ENCODE measurements around the gene NEDD4. TPM values are rescaled to one million over a fixed set of nuclear protein-coding genes. Genes with fewer than 3 reads are reported as not detected.
"Not testable (repeated sequence)": the region's sequence is repeated elsewhere in the genome, so short reads cannot be mapped to it uniquely, and the experiment has no call there.

The NEDD4 gene
- total and polyA plus RNA-seq, 2 of the 4 experiments (the other 2 are of a cell fraction) = 27.4 to 80.7 TPM

DNA sequence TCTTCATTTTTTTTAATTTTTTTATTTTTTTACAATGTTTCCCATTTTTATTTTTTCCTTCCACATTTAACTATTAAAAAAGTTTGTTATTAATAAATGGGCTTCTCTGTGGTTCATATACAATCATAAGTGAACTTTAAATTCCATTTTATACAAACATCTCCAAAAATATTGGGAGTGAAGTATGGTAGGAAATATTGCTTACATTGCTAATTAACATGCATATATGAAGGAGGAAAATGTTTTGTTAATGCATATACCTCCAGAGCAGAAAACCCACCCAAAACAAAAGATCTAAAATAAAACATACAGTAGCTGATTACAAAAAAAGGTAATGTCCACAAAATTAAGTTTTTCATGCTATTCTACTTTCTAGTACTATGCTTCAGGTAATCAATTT lies 9.9 kb upstream of the NEDD4 start:
- dilution Hi-C loops (cut with HindIII; ENCODE audit: low sequenced_read_pairs, unreplicated experiment); POLR2A ChIA-PET (ENCODE audit: unreplicated experiment); H2BK120ac ChIP-seq (ENCODE audit: low read depth, low read length): not testable (repeated sequence)

More for the DNA sequence above, 9.9 kb upstream of the NEDD4 start:
- H2AK5ac ChIP-seq (ENCODE audit: low read depth, low read length); DNase-seq; H3K79me1 ChIP-seq (ENCODE audit: low read depth in 1 of 2, low read length in 2 of 2); H2BK20ac ChIP-seq (ENCODE audit: low read depth, low read length); CTCF ChIA-PET; H2AFZ ChIP-seq (replicated peaks; ENCODE audit: low read length, poor library complexity); H3K18ac ChIP-seq (ENCODE audit: low read depth, low read length); H3K36me3 ChIP-seq (ENCODE audit: control insufficient read depth, insufficient read depth, low read length); H3K27ac ChIP-seq (ENCODE audit: insufficient read depth, low read length); H2BK5ac ChIP-seq (ENCODE audit: low read depth, low read length, poor library complexity, severe bottlenecking); H4K8ac ChIP-seq (ENCODE audit: low read depth in 2 of 2, low read length in 2 of 2); H4K91ac ChIP-seq (ENCODE audit: insufficient read depth, low read depth, low read length); H4K20me1 ChIP-seq (ENCODE audit: insufficient read depth, low read length); H3K14ac ChIP-seq (replicated peaks; ENCODE audit: low read depth, low read length); H3K27me3 ChIP-seq (ENCODE audit: control insufficient read depth, insufficient read depth, low read length); H2AK9ac ChIP-seq (replicated peaks; ENCODE audit: low read depth, low read length, poor library complexity); ATAC-seq (ENCODE audit: low read depth); H3K9me3 ChIP-seq (ENCODE audit: control insufficient read depth, insufficient read depth, low read length); H3K4me2 ChIP-seq (ENCODE audit: low read depth, low read length); H3K4me3 ChIP-seq (ENCODE audit: insufficient read depth, low read depth, low read length); intact Hi-C loops (cut with micrococcal nuclease); H2BK15ac ChIP-seq (ENCODE audit: low read depth, low read length); H3K4ac ChIP-seq (ENCODE audit: low read depth, low read length); H3K9me1 ChIP-seq (ENCODE audit: insufficient read depth, low read length); in situ Hi-C loops (cut with MboI; ENCODE audit: low sequenced_read_pairs); H3K4me1 ChIP-seq (ENCODE audit: control insufficient read depth, insufficient read depth, low read length); BruUV-seq (replicated peaks); H3K56ac ChIP-seq (ENCODE audit: extremely low read depth, insufficient read depth, low read length); H4K5ac ChIP-seq (ENCODE audit: low read depth, low read length); H3K23ac ChIP-seq (ENCODE audit: low read depth, low read length); H3K9ac ChIP-seq (ENCODE audit: low read depth, low read length): not testable (repeated sequence)
- peak; percentile 68 for TF ChIP-seq MAFK (IDR thresholded peaks at IDR 0.05; ENCODE audit: low read depth, low read length)

Measured in IMR-90 (cell line).